GM21825 (cell line): Measurements from ENCODE around the gene CARD11.

ENCODE experiments used
- ATAC-seq: cut with Tn5 transposase; IDR thresholded peaks from one replicate; pipeline ENCODE4 v1.9.1; 2021; ENCODE audit warnings: mild to moderate bottlenecking, moderate library complexity; ENCODE audit not compliant: unreplicated experiment

CARD11 gene

DNA sequence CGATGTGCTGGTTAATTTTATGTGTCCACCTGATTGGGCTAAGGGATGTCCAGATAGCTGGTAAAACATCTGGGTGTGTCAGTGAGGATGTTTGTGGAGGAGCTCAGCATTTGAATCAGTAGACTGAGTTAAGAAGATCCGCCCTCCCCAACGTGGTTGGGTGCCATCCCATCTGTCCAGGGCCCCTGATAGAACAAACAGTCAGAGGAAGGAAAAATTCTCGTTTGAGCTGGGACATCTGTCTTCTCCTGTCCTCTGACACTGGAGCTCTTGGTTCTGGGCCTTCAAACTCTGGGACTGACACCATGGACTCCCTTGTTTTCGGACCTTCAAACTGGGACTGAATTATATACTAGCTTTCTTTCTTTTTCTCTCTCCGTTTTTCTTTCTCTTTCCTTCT is 59.6 kb downstream of the CARD11 start:
- ATAC-seq: no peak

DNA sequence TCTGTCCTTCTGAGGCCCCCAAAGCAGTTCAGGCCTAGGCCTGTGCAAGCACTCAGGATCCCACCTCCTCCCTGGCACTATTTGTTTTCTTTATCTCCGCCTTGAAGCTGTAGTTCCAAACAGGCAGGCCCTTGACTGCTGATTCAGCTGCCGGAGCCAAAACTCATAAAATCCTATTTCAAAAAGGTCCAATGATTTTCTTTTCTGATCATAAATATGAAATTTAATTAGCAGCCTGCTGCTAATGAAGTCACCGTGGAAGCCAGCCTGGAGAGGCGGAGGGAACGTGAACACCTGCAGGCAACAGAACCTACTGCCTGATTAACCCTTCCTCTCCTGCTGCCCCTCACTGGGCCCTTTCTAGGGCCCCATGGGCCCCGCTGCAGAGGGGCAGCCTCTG is 60.1 kb downstream of the CARD11 start:
- ATAC-seq: no peak

DNA sequence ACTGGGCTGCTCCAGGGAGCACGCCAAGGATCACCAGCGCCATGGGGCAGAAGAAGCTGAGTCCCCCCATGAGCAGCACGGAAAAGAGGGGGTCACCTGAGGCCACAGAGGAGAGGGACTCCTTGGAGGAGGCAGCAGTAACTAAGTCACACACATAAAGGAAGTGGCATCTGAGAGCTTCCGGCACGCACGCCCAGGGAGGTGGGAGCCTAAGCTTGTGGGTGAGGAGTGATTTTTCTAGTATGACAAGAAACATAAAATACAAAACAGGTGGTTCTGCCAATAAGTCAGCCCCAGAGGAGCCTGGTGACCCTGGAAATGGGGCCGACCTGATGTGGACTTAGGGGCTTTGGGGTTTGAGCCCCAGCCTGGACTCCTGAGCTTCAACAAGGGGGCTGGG is 60.8 kb downstream of the CARD11 start:
- no peak for ATAC-seq

GRCh38 chr7:2982401-2982800 is 61.3 kb downstream of the CARD11 start:
- ATAC-seq: no peak

- no peak for ATAC-seq
Measured at GRCh38 chr7:2981103-2981480, 62.6 kb downstream of the CARD11 start.

DNA sequence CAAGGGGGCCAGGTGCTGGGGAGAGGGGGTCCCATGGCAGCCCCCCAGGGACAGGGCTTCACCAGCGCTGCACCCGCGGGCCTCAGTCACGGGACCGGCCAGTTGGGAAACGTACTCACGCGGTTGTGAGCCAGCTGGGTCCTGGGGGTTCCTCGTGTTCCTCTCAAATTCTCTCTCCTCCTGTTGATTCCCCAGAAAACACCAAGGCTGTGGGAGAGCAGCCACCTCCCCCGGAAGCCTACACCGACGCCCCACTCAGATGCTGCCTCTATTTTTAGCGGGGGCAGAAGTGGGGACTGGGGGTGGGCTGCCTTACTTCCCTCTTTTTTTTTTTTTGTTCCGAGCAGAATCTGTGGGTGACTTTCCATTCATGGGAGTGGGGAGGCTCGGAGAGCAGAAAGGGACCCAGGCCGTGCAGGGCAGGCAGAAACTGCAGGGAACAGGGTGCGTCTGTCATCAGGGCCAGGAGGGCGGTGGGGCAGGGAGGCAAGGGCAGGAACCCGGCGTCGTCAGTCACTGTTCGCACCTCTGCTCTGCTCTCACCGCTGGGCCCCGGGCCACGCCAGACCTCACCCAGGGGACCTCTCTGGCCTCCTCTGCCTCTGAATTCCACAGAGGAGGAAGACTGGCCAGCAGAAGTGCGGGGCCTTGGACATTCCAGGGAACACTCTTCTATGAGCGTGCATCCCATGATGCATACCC is 63.1 kb downstream of the CARD11 start:
- no peak for ATAC-seq

DNA sequence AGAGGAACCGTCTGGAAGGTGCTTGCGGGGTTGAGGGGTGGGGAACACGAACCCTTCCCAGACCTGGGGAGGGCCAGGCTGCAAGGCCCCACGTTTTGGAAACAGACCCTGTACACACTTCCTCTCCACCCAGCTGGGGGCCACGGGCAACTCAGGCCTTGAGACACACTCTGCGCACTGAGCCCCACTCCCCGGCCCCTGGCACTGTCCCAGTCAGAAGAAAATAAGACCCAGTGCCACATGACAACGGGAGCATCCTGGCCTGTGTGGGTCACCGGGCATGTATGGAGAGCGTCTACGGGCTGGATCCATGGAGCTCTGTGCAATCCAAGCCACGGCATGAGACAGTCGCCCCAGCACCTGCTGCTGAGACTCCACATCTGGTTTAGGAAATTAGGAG is 63.7 kb downstream of the CARD11 start:
- no peak for ATAC-seq

DNA sequence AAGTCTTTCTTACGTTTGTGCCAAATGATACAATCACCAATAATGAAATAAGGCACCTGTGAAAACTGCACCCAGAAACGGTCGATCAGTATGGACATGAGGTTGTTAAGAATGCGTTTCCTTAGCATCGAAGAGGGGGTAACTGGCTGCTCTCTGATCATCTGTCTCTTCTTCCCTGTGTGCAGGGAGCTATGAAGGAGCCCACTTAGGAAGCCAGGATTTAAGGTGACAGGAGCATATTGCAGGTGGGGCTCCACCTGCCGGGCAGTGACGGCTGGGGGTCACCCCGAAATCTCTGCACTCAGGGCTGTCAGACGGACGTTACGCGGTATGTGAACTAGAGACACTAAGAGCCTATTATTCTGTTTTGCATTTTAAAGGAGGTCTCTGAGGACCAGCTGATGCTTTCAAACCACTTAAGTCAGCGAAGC is 64.5 kb downstream of the CARD11 start:
- ATAC-seq: no peak

DNA sequence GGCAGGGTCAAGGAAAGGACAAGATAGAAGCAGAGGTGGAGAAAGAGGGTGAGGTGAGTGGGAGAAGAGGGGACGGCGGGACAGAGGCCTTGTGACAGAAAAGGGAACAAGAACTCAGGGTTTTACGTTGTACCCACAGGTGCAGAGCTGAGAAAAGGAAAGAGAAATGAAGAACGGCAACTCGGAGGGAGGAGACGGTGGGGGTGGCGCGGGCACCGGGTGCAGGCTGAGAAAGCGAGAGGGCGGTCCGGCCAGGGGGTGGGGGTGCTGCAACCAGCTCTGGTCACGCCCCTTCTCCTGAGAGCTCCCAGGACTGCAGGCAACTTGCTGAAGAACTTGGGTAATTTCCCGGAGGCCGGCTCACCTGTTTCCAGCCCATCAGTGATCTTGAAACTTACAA is 65.3 kb downstream of the CARD11 start:
- ATAC-seq: peak; percentile 86

- no peak for ATAC-seq
Measured at GRCh38 chr7:2975821-2976371, 67.8 kb downstream of the CARD11 start.

DNA sequence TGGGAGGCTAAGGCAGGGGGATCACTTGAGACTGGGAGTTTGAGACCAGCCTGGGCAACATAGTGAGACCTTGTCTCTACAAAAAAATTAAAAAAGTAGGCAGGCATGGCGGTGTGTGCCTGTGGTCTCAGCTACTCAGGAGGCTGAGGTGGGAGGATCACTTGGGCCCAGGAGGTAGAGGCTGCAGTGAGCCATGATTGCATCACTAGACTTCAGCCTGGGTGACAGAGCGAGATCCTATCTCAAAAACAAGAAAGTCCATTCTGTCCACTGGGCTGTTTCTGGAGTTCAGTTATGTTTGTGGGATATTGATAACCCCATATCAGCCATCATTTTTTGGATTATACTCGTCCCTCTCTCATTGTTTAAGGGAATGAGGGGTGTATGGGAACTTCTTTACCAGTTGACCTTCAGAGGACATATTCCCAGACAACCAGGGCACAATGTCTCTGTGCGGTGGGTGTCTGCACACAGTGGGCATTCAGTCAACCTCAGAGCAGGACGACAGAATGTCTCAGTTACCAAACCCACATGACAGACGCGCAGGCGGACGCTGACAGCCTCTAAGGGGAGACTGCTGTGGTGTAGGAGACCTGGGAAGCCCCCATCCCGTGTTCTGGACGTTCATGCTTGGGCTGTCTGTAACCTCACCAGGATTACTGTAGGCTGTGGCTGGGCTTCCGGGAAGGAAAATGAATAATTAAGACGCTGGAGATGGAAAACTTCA is 69.4 kb downstream of the CARD11 start:
- no peak for ATAC-seq

DNA sequence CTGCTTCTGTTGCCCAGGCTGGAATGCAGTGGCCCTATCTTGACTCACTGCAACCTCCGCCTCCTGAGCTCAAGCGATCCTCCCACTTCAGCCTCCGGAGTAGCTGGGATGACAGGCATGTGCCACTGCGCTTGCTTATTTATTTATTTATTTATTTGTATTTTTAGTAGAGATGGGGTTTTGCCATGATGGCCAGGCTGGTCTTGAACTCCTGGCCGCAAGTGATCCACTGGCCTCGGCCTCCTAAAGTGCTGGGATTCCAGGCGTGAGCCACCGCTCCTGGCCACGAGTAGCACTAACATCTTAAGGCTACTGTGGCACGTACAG is 70.9 kb downstream of the CARD11 start:
- no peak for ATAC-seq

DNA sequence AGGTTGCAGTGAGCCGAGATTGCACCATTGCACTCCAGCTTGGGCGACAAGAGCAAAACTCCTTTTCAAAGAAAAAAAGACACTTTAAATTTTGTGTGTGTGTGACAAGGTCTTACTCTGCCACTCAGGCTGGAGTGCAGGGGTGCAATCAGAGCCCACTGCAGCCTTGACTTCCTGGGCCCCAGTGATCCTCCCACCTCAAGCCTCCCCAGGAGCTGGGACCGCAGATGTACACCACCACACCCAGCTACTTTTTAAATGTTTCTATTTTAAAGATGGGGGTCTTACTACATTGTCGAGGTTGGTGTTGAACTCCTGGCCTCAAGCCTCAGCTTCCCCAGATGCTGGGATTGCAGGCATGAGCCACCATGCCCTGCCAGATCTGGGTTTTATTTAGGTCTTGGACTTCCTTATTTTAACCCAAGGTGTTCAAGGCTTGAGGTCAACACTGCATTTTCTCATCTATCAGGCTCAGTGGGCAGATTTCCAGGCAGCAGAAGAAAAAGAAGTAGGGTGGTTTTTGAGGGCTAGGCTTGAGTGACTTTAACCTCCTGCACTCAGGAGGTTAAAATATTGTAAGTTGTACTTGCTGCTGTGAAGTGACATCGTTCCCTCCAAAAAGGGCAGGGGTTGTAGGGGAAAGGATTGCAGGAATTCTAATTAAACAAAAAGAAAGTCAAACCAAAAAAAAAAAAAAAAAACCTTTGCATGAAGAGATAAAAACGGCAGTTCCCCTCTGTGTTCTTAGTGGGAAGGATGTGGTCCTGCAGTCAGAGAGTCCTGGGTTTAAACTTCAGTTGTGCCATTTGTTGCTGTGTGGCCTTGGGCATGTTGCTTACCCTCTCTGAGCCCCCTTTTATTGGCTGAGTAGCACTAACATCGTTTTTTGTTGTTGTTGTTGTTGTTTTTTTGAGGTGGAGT is 71.5 kb downstream of the CARD11 start:
- no peak for ATAC-seq

- no peak for ATAC-seq
Measured at GRCh38 chr7:2970861-2971260, 72.8 kb downstream of the CARD11 start.

- ATAC-seq: no peak
Measured at GRCh38 chr7:2970307-2970664, 73.4 kb downstream of the CARD11 start.

- ATAC-seq: no peak
Measured at GRCh38 chr7:2969398-2970306, 74.0 kb downstream of the CARD11 start.

DNA sequence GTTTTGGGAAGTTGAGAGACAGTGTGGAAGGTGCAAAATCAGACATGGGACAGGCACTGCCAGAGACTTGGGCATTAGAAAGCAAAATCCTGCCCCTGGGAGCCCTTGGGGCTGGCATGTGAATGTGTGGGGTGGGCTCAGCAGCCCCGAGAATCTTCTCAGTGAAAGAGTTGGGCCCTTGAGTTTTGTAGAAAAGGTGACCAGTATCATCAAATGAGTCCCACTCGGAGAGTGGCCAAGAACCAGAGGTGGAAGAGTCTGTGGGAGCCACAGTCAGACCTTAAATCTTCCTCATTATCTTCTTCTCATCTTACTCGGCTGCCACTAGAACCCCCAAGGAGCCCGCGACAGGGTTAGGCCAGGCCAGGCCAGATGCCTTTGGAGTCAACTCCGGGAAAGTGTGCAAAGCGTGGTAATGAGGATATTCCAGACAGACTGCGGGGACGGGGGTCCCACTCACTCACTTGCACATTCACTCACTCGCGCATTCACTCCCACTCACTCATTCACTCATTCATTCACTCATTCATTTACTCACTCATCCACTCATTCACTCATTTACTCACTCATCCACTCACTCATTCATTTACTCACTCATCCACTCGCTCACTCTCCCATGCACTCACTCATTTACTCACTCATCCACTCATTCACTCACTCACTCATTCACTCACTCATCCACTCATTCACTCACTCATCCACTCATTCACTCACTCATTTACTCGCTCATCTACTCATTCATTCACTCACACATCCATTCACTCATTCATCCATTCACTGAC is 74.9 kb downstream of the CARD11 start:
- ATAC-seq: no peak

DNA sequence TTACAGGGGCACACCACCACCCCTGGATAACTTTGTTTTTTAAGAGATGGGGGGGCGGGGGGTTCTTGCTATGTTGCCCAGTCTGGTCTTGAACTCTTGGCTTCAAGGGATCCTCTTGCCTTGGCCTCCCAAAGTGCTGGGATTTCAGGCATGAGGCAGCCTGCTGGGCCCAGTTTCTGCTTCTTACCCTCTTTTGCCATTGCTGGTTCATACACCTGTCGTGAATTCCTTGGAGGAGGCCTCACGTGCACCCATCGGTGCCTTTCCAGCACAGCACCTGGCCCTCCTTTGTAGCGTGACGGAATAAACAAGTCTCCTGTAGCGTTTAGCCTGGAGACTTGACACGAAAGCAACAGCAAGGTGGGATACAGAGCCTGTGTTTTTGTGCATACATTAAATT is 75.5 kb downstream of the CARD11 start:
- ATAC-seq: no peak

GRCh38 chr7:2967705-2968104 is 76.0 kb downstream of the CARD11 start:
- no peak for ATAC-seq

DNA sequence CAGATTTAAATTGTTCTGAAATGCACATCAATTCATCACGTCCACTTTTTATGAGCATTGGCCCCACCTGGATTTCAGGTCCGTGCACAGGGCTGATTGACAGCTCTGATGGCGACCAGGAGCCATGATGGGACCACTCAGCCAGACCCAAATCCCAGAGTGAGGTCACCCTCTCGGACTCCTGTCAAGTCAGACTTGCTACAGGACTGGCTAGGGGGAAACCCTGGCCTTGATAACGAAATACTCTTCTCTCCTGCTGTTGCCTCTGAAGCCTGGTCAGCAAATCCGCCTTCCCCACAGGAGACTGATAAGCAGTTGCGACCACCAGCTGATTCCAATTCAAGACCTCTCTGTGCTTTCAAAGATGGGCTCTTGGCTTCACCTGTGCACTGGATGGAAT is 76.4 kb downstream of the CARD11 start:
- ATAC-seq: no peak
